ENCODE measurements around the gene CCDC185.

The CCDC185 gene

DNA sequence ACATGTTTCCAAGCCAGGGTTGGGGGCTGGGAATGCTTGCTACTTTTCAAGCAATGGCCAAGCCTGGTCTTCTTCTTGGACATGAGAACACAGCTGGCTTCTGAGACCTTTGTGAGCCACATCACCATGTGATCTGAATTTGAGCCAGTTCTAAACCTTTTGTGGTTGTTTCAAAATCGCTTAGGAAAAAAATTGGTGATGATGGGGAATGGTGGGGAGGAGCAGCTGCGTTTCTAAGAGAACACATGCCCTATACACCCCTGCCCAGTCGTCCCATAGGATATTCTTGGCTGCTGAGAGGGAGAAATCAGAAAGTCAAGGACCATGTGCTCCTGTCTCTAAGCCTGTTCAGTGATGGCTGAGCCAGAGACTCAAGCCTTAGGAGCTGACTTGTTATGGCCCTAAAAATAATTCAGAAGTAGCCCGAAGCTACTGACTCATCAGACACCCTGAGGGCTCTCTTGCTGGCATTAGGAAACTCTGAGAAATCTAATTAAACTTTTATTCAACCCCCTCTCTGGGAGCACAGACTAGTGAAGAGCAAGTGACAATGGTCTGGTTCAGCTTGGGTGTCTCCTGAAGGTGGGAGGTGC lies 30.5 kb downstream of the CCDC185 start:
- TF ChIP-seq, protein P1, sequence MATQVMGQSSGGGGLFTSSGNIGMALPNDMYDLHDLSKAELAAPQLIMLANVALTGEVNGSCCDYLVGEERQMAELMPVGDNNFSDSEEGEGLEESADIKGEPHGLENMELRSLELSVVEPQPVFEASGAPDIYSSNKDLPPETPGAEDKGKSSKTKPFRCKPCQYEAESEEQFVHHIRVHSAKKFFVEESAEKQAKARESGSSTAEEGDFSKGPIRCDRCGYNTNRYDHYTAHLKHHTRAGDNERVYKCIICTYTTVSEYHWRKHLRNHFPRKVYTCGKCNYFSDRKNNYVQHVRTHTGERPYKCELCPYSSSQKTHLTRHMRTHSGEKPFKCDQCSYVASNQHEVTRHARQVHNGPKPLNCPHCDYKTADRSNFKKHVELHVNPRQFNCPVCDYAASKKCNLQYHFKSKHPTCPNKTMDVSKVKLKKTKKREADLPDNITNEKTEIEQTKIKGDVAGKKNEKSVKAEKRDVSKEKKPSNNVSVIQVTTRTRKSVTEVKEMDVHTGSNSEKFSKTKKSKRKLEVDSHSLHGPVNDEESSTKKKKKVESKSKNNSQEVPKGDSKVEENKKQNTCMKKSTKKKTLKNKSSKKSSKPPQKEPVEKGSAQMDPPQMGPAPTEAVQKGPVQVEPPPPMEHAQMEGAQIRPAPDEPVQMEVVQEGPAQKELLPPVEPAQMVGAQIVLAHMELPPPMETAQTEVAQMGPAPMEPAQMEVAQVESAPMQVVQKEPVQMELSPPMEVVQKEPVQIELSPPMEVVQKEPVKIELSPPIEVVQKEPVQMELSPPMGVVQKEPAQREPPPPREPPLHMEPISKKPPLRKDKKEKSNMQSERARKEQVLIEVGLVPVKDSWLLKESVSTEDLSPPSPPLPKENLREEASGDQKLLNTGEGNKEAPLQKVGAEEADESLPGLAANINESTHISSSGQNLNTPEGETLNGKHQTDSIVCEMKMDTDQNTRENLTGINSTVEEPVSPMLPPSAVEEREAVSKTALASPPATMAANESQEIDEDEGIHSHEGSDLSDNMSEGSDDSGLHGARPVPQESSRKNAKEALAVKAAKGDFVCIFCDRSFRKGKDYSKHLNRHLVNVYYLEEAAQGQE (IDR thresholded peaks at IDR 0.05; ENCODE audit: insufficient read depth in 1 of 2, low read depth in 2 of 2, low read length in 2 of 2) = no peak
- TF ChIP-seq SIN3A (IDR thresholded peaks at IDR 0.05; ENCODE audit: borderline replicate concordance, insufficient read depth, low read length) = no peak
- TF ChIP-seq FOXP2 (optimal IDR thresholded peaks at IDR 0.05; ENCODE audit: borderline replicate concordance, extremely low read depth, extremely low read length, insufficient read depth) = no peak
- TF ChIP-seq TAF1 (IDR thresholded peaks at IDR 0.05; ENCODE audit: borderline replicate concordance, insufficient read depth, low read length) = no peak
- TF ChIP-seq POLR2AphosphoS5 (IDR thresholded peaks at IDR 0.05; ENCODE audit: low read depth, low read length) = no peak

DNA sequence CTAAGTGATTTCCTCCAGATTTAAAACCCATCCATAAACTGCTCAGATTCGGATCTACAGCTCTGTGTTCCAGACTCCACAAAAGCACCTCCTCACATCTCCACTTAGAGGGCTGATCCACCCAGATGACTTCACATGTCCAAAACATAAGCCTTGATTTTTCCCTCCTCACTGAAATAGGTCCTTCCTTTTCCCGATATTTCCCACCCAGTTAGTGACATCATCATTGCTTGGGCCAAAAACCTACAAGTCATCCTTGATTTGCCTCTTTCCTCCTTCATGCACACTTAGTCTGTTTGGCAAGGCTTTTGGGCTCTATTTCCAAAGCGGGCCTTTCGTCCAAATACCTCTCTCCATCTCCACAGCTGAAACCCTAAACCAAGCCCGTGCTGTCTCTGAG lies 32.3 kb downstream of the CCDC185 start:
- TF ChIP-seq, protein P1 (IDR thresholded peaks at IDR 0.05; ENCODE audit: insufficient read depth in 1 of 2, low read depth in 2 of 2, low read length in 2 of 2) = no peak
- TF ChIP-seq SIN3A (IDR thresholded peaks at IDR 0.05; ENCODE audit: borderline replicate concordance, insufficient read depth, low read length) = no peak
- TF ChIP-seq POLR2AphosphoS5 (IDR thresholded peaks at IDR 0.05; ENCODE audit: low read depth, low read length) = no peak
- TF ChIP-seq TAF1 (IDR thresholded peaks at IDR 0.05; ENCODE audit: borderline replicate concordance, insufficient read depth, low read length) = no peak
- TF ChIP-seq FOXP2 (optimal IDR thresholded peaks at IDR 0.05; ENCODE audit: borderline replicate concordance, extremely low read depth, extremely low read length, insufficient read depth) = no peak

DNA sequence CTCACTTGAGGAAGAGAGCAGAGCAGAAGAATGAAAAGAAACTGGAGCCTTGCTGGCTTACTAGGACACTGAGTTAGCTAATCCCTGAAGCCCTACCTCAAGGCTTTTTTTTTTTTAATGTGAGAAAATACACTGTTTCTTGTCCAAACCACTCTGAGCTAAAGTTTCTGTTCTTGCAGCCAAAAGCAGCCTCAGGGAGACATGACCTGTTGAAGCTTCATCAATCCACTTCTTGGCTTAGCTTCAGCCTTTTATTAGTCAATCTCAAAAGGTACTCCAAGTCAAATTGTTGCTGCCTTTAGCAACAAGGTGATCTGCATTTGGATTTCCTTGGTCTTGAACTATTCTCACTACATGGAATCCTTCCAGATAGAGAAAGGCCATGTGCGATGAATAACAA lies 33.7 kb downstream of the CCDC185 start:
- TF ChIP-seq FOXP2 (optimal IDR thresholded peaks at IDR 0.05; ENCODE audit: borderline replicate concordance, extremely low read depth, extremely low read length, insufficient read depth) = no peak
- TF ChIP-seq SIN3A (IDR thresholded peaks at IDR 0.05; ENCODE audit: borderline replicate concordance, insufficient read depth, low read length) = no peak
- TF ChIP-seq, protein P1 (IDR thresholded peaks at IDR 0.05; ENCODE audit: insufficient read depth in 1 of 2, low read depth in 2 of 2, low read length in 2 of 2) = no peak
- no peak for TF ChIP-seq POLR2AphosphoS5 (IDR thresholded peaks at IDR 0.05; ENCODE audit: low read depth, low read length)
- no peak for TF ChIP-seq TAF1 (IDR thresholded peaks at IDR 0.05; ENCODE audit: borderline replicate concordance, insufficient read depth, low read length)

DNA sequence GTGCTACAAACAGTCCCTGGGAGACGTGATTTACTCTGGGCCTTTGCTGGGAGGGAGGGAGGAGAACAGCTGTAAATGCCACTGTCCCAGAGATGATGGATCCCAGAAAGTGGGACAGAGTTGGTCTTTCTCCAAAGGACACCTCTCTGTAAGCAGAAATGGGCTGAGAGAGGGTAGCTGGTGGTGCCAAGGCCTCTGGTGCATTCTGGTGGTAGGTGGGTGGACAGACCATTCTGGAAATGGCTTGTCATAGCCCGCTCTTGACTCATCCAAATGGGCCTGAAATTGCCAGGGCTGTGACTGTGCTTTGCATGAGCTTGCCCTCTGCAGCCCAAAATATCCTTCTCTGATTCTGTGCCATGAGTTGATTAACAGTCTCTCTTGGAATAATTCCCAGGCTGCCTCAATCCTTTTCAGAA lies 36.1 kb downstream of the CCDC185 start:
- TF ChIP-seq, protein P1 (IDR thresholded peaks at IDR 0.05; ENCODE audit: insufficient read depth in 1 of 2, low read depth in 2 of 2, low read length in 2 of 2) = no peak
- TF ChIP-seq SIN3A (IDR thresholded peaks at IDR 0.05; ENCODE audit: borderline replicate concordance, insufficient read depth, low read length) (no peak), POLR2AphosphoS5 (IDR thresholded peaks at IDR 0.05; ENCODE audit: low read depth, low read length) (no peak), TAF1 (IDR thresholded peaks at IDR 0.05; ENCODE audit: borderline replicate concordance, insufficient read depth, low read length) (no peak), FOXP2 (optimal IDR thresholded peaks at IDR 0.05; ENCODE audit: borderline replicate concordance, extremely low read depth, extremely low read length, insufficient read depth) (no peak)
